GM12878 (cell line): Measurements from ENCODE around the gene RFT1. TPM values are rescaled to one million over a fixed set of nuclear protein-coding genes. Genes with fewer than 3 reads are reported as not detected.

Experiments
- BMI1 ChIP-seq: fragments of 450-650 bp; IDR thresholded peaks from 2 replicates; pipeline ENCODE4 v1.6.1; 2016; ENCODE audit warnings: mild to moderate bottlenecking, moderate library complexity, borderline replicate concordance
- CBX3 ChIP-seq: fragments of 200-600 bp; sonication (generic); IDR thresholded peaks from 2 replicates; pipeline ENCODE4 v1.6.1; 2016; ENCODE audit warnings: low read depth, borderline replicate concordance
- CBX5 ChIP-seq: sonication (generic); IDR thresholded peaks from 2 replicates; pipeline ENCODE4 v1.6.1; 2016; ENCODE audit warnings: low read depth, moderate library complexity, mild to moderate bottlenecking, inconsistent platforms
- FOXK2 ChIP-seq: fragments of 450-650 bp; IDR thresholded peaks from 2 replicates; pipeline ENCODE4 v1.6.1; 2017; ENCODE audit warnings: mild to moderate bottlenecking, moderate library complexity
- HCFC1 ChIP-seq: fragments of 150-350 bp; IDR thresholded peaks from 2 replicates; pipeline ENCODE4 v1.6.1; 2014; ENCODE audit warnings: low read length
- IRF5 ChIP-seq: fragments of 450-650 bp; IDR thresholded peaks from 2 replicates; pipeline ENCODE4 v1.6.1; 2017; ENCODE audit warnings: borderline replicate concordance
- JUND ChIP-seq: IDR thresholded peaks from 2 replicates; pipeline ENCODE4 v1.6.1; 2012; ENCODE audit warnings: low read depth, mild to moderate bottlenecking, low read length, improper control_type of control experiment, moderate library complexity
- MEF2B ChIP-seq: fragments of 450-650 bp; IDR thresholded peaks from 2 replicates; pipeline ENCODE4 v1.6.1; 2018; ENCODE audit warnings: mild to moderate bottlenecking, moderate library complexity; ENCODE audit not compliant: partially characterized antibody, poor library complexity, severe bottlenecking
- NFYB ChIP-seq: IDR thresholded peaks from 2 replicates; pipeline ENCODE4 v1.6.1; 2011; ENCODE audit warnings: low read depth, mild to moderate bottlenecking, low read length, improper control_type of control experiment, moderate library complexity; ENCODE audit not compliant: insufficient read depth
- NRF1 ChIP-seq: conservative IDR thresholded peaks from 2 replicates; pipeline ENCODE4 v1.6.1; 2011; ENCODE audit warnings: mild to moderate bottlenecking, low read depth, low read length, improper control_type of control experiment
- PAX8 ChIP-seq: fragments of 450-650 bp; IDR thresholded peaks from 2 replicates; pipeline ENCODE4 v1.6.1; 2017; ENCODE audit warnings: mild to moderate bottlenecking, moderate library complexity
- POLR2A ChIP-seq: IDR thresholded peaks from 2 replicates; pipeline ENCODE4 v1.6.1; 2011; ENCODE audit warnings: low read depth, mild to moderate bottlenecking, low read length
- RELA ChIP-seq: fragments of 450-650 bp; IDR thresholded peaks from 2 replicates; pipeline ENCODE4 v1.8.0; 2014; ENCODE audit warnings: borderline replicate concordance; ENCODE audit not compliant: partially characterized antibody
- RELB ChIP-seq: fragments of 450-650 bp; IDR thresholded peaks from 2 replicates; pipeline ENCODE4 v1.6.1; 2017; ENCODE audit warnings: low read depth, mild to moderate bottlenecking, moderate library complexity
- SUZ12 ChIP-seq: fragments of 200-600 bp; sonication (generic); IDR thresholded peaks from one replicate; pipeline ENCODE4 v1.6.1; 2018; ENCODE audit warnings: antibody characterized with exemption, mild to moderate bottlenecking; ENCODE audit not compliant: unreplicated experiment
- TCF3 ChIP-seq: IDR thresholded peaks from 2 replicates; pipeline ENCODE4 v1.6.1; 2012; ENCODE audit warnings: low read depth, mild to moderate bottlenecking, low read length, borderline replicate concordance; ENCODE audit not compliant: insufficient read depth
- ZNF384 ChIP-seq: IDR thresholded peaks from 2 replicates; pipeline ENCODE4 v1.6.1; 2012; ENCODE audit warnings: low read depth, mild to moderate bottlenecking, low read length, improper control_type of control experiment, borderline replicate concordance
- polyA plus RNA-seq, 11 experiments: library from polyadenylated mRNA; depleted of rRNA in 4 of 11; unstranded in 6 of 11; stranded (reverse) in 5 of 11; fragments of >200 nt; fragmentation: Nextera tagmentation in 4 of 11; fragmentation: Illumina TruSeq in 1 of 11; extraction: Ambion mirVana in 4 of 11; extraction: Trizol in 1 of 11; gene quantifications; 1 replicate in 1 of 11; 2 replicates in 10 of 11; pipeline versions ENCODE4 v1.2.1 to v1.2.3, GENCODE V29; 2011 to 2016; ENCODE audit warnings: inconsistent platforms in 2 of 11, missing spikeins in 2 of 11, low read depth in 1 of 11
- total RNA-seq, 4 experiments: library from RNA; depleted of rRNA in 3 of 4; stranded (reverse); fragments of >200 nt in 3 of 4; fragmentation: Illumina TruSeq in 1 of 4; extraction: Trizol in 1 of 4; gene quantifications; 2 replicates each; pipeline versions ENCODE4 v1.2.1 to v1.2.3, GENCODE V29; 2013 to 2021
- TF ChIP-seq, protein P1 (sequence below): IDR thresholded peaks from 2 replicates; pipeline ENCODE4 v1.6.1; 2011; ENCODE audit warnings: borderline replicate concordance, low read depth, mild to moderate bottlenecking, moderate library complexity, mixed read lengths, low read length; ENCODE audit not compliant: insufficient read depth; ENCODE audit errors: extremely low read length
- TF ChIP-seq, protein P2 (sequence below): fragments of 450-650 bp; IDR thresholded peaks from 2 replicates; pipeline ENCODE4 v1.6.1; 2014; ENCODE audit warnings: mild to moderate bottlenecking

RFT1 gene
- total and polyA plus RNA-seq, 10 of the 15 experiments (the other 5 are each of a cell fraction or from before 2014, with no cell fraction given), result 16.6 to 75.1 (median 34.5) TPM

- TF ChIP-seq NRF1 (no peak), FOXK2 (no peak), IRF5 (no peak), JUND (no peak), NFYB (no peak), CBX5 (no peak), ZNF384 (no peak), CBX3 (no peak), MEF2B (peak; percentile 20), PAX8 (no peak), SUZ12 (no peak), POLR2A (no peak), BMI1 (no peak), RELB (no peak), TCF3 (no peak), HCFC1 (no peak), RELA (no peak)
- TF ChIP-seq, protein P1, sequence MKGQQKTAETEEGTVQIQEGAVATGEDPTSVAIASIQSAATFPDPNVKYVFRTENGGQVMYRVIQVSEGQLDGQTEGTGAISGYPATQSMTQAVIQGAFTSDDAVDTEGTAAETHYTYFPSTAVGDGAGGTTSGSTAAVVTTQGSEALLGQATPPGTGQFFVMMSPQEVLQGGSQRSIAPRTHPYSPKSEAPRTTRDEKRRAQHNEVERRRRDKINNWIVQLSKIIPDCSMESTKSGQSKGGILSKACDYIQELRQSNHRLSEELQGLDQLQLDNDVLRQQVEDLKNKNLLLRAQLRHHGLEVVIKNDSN, result no peak
- TF ChIP-seq, protein P2, sequence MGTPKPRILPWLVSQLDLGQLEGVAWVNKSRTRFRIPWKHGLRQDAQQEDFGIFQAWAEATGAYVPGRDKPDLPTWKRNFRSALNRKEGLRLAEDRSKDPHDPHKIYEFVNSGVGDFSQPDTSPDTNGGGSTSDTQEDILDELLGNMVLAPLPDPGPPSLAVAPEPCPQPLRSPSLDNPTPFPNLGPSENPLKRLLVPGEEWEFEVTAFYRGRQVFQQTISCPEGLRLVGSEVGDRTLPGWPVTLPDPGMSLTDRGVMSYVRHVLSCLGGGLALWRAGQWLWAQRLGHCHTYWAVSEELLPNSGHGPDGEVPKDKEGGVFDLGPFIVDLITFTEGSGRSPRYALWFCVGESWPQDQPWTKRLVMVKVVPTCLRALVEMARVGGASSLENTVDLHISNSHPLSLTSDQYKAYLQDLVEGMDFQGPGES, result no peak
These were observed 57.3 kb downstream of the RFT1 start (continued) for GRCh38 chr3:53072653-53073552.
